Neural cell (in vitro differentiated cells): ENCODE results near the gene PLA1A. TPM values are rescaled to one million over a fixed set of nuclear protein-coding genes. Genes with fewer than 3 reads are reported as not detected.
"Not testable (repeated sequence)": the region's sequence is repeated elsewhere in the genome, so short reads cannot be mapped to it uniquely, and the experiment has no call there.

ENCODE experiments used
- H2AFZ ChIP-seq: fragments of 200-600, 300-800 bp; sonication (generic), shearing (Covaris generic); 2 replicates; pipeline ENCODE4 v1.6.0; 2014; ENCODE audit warnings: low read depth, mild to moderate bottlenecking, antibody characterized with exemption, low read length, moderate library complexity
- H3F3A ChIP-seq: fragments of 200-600 bp; shearing (Covaris generic); 2 replicates; pipeline ENCODE4 v1.6.1; 2016; ENCODE audit warnings: mild to moderate bottlenecking, moderate library complexity, mixed read lengths, antibody characterized with exemption, low read length; ENCODE audit not compliant: insufficient read depth, poor library complexity, severe bottlenecking
- H3K27ac ChIP-seq: fragments of 200-600, 300-800 bp; sonication (generic), shearing (Covaris generic); 2 replicates; pipeline ENCODE4 v1.5.1; 2014; ENCODE audit warnings: mild to moderate bottlenecking, low read length, moderate library complexity
- H3K27me3 ChIP-seq: fragments of 300-800, 200-600 bp; sonication (generic), shearing (Covaris generic); 2 replicates; pipeline ENCODE4 v1.6.0; 2014; ENCODE audit warnings: mild to moderate bottlenecking, low read depth, low read length, moderate library complexity; ENCODE audit not compliant: insufficient read depth
- H3K36me3 ChIP-seq: fragments of 300-800, 200-600 bp; sonication (generic), shearing (Covaris generic); 2 replicates; pipeline ENCODE4 v1.5.1; 2014; ENCODE audit warnings: mild to moderate bottlenecking, antibody characterized with exemption, low read length, moderate library complexity; ENCODE audit not compliant: insufficient read depth
- H3K4me2 ChIP-seq: fragments of 300-800, 200-600 bp; sonication (generic), shearing (Covaris generic); 2 replicates; pipeline ENCODE4 v1.6.0; 2014; ENCODE audit warnings: mild to moderate bottlenecking, low read length
- H3K4me3 ChIP-seq: fragments of 300-800, 200-600 bp; sonication (generic), shearing (Covaris generic); 2 replicates; pipeline ENCODE4 v1.5.1; 2014; ENCODE audit warnings: mild to moderate bottlenecking, low read length, moderate library complexity
- H3K79me2 ChIP-seq: fragments of 200-600 bp; shearing (Covaris generic); replicated peaks from 2 replicates; pipeline ENCODE4 v1.6.0; 2014; ENCODE audit warnings: mild to moderate bottlenecking, low read length, moderate library complexity; ENCODE audit not compliant: insufficient read depth
- H3K9ac ChIP-seq: fragments of 300-800, 200-600 bp; sonication (generic), shearing (Covaris generic); 2 replicates; pipeline ENCODE4 v1.6.1; 2016; ENCODE audit warnings: mild to moderate bottlenecking, low read length, mixed read lengths
- H3K9me2 ChIP-seq: fragments of 200-600 bp; shearing (Covaris generic); 2 replicates; pipeline ENCODE4 v1.6.1; 2016; ENCODE audit warnings: mild to moderate bottlenecking, low read length, mixed read lengths; ENCODE audit not compliant: insufficient read depth
- H3K9me3 ChIP-seq: fragments of 200-600, 300-800 bp; sonication (generic), shearing (Covaris generic); 2 replicates; pipeline ENCODE4 v1.6.1; 2016; ENCODE audit warnings: mild to moderate bottlenecking, mixed run types, low read length, moderate library complexity, mixed read lengths
- H4K20me1 ChIP-seq: fragments of 200-600 bp; shearing (Covaris generic); 2 replicates; pipeline ENCODE4 v1.6.1; 2016; ENCODE audit warnings: mild to moderate bottlenecking, mixed run types; ENCODE audit not compliant: insufficient read depth
- EP300 ChIP-seq: fragments of 450-650 bp; conservative IDR thresholded peaks from 2 replicates; pipeline ENCODE4 v1.6.1; 2014; ENCODE audit warnings: antibody characterized with exemption, mild to moderate bottlenecking, moderate library complexity; ENCODE audit not compliant: poor library complexity, severe bottlenecking
- EZH2 ChIP-seq: fragments of 200-600, 300-800 bp; shearing (Covaris generic), sonication (generic); IDR thresholded peaks from 2 replicates; pipeline ENCODE4 v1.6.1; 2014; ENCODE audit warnings: antibody characterized with exemption, low read length, borderline replicate concordance, mild to moderate bottlenecking; ENCODE audit not compliant: insufficient read depth, poor library complexity, severe bottlenecking
- MXI1 ChIP-seq: fragments of 450-650 bp; conservative IDR thresholded peaks from 2 replicates; pipeline ENCODE4 v1.6.1; 2014; ENCODE audit warnings: antibody characterized with exemption, mild to moderate bottlenecking; ENCODE audit not compliant: poor library complexity, severe bottlenecking
- POLR2AphosphoS5 ChIP-seq: IDR thresholded peaks from 2 replicates; pipeline ENCODE4 v1.6.1; 2012
- RAD21 ChIP-seq: fragments of 450-650 bp; conservative IDR thresholded peaks from 2 replicates; pipeline ENCODE4 v1.6.1; 2014; ENCODE audit warnings: antibody characterized with exemption, mild to moderate bottlenecking, moderate library complexity
- SMC3 ChIP-seq: fragments of 450-650 bp; conservative IDR thresholded peaks from 2 replicates; pipeline ENCODE4 v1.6.1; 2014; ENCODE audit warnings: antibody characterized with exemption, mild to moderate bottlenecking, moderate library complexity; ENCODE audit not compliant: poor library complexity
- TAF1 ChIP-seq: IDR thresholded peaks from 2 replicates; pipeline ENCODE4 v1.6.1; 2012; ENCODE audit warnings: low read depth
- polyA plus RNA-seq: library from polyadenylated mRNA; depleted of rRNA; stranded (reverse); fragments of >200 nt; gene quantifications from 2 replicates; pipeline ENCODE4 v1.2.3, GENCODE V29; 2014
- TF ChIP-seq, protein P1 (sequence below): fragments of 450-650 bp; IDR thresholded peaks from 2 replicates; pipeline ENCODE4 v1.5.1; 2014; ENCODE audit warnings: antibody characterized with exemption, mild to moderate bottlenecking, moderate library complexity; ENCODE audit not compliant: poor library complexity, severe bottlenecking
- TF ChIP-seq, protein P2 (sequence below): IDR thresholded peaks from 2 replicates; pipeline ENCODE4 v1.6.1; 2012; ENCODE audit warnings: borderline replicate concordance

The PLA1A gene
- polyA plus RNA-seq, 1 donor from 2014 or later, result not detected

GRCh38 chr3:119550192-119550910 is 47.3 kb upstream of the PLA1A start:
- Histone ChIP-seq H2AFZ (no peak overlapping the region), H3K27me3 (no peaks in the 10 kb centered on the region), H3K79me2 (no peaks in the 10 kb centered on the region), H3K27ac (no peak overlapping the region), H3F3A (no peaks in the 10 kb centered on the region), H3K9me2 (no peaks in the 10 kb centered on the region), H3K36me3 (no peaks in the 10 kb centered on the region), H3K9me3 (no peaks in the 10 kb centered on the region), H3K4me2 (no peak overlapping the region), H3K4me3 (no peak overlapping the region), H3K9ac (no peak overlapping the region), H4K20me1 (no peaks in the 10 kb centered on the region)
- TF ChIP-seq, protein P1, sequence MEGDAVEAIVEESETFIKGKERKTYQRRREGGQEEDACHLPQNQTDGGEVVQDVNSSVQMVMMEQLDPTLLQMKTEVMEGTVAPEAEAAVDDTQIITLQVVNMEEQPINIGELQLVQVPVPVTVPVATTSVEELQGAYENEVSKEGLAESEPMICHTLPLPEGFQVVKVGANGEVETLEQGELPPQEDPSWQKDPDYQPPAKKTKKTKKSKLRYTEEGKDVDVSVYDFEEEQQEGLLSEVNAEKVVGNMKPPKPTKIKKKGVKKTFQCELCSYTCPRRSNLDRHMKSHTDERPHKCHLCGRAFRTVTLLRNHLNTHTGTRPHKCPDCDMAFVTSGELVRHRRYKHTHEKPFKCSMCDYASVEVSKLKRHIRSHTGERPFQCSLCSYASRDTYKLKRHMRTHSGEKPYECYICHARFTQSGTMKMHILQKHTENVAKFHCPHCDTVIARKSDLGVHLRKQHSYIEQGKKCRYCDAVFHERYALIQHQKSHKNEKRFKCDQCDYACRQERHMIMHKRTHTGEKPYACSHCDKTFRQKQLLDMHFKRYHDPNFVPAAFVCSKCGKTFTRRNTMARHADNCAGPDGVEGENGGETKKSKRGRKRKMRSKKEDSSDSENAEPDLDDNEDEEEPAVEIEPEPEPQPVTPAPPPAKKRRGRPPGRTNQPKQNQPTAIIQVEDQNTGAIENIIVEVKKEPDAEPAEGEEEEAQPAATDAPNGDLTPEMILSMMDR, result no peak
- TF ChIP-seq EZH2, result no peak
- TF ChIP-seq, protein P2, sequence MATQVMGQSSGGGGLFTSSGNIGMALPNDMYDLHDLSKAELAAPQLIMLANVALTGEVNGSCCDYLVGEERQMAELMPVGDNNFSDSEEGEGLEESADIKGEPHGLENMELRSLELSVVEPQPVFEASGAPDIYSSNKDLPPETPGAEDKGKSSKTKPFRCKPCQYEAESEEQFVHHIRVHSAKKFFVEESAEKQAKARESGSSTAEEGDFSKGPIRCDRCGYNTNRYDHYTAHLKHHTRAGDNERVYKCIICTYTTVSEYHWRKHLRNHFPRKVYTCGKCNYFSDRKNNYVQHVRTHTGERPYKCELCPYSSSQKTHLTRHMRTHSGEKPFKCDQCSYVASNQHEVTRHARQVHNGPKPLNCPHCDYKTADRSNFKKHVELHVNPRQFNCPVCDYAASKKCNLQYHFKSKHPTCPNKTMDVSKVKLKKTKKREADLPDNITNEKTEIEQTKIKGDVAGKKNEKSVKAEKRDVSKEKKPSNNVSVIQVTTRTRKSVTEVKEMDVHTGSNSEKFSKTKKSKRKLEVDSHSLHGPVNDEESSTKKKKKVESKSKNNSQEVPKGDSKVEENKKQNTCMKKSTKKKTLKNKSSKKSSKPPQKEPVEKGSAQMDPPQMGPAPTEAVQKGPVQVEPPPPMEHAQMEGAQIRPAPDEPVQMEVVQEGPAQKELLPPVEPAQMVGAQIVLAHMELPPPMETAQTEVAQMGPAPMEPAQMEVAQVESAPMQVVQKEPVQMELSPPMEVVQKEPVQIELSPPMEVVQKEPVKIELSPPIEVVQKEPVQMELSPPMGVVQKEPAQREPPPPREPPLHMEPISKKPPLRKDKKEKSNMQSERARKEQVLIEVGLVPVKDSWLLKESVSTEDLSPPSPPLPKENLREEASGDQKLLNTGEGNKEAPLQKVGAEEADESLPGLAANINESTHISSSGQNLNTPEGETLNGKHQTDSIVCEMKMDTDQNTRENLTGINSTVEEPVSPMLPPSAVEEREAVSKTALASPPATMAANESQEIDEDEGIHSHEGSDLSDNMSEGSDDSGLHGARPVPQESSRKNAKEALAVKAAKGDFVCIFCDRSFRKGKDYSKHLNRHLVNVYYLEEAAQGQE, result no peak
- no peak for TF ChIP-seq POLR2AphosphoS5
- TF ChIP-seq MXI1, result no peak
- no peak for TF ChIP-seq RAD21
- no peak for TF ChIP-seq SMC3
- no peak for TF ChIP-seq TAF1
- TF ChIP-seq EP300, result no peak

GRCh38 chr3:119551598-119551997 is 46.1 kb upstream of the PLA1A start:
- Histone ChIP-seq H3K36me3 (no peaks in the 10 kb centered on the region), H2AFZ (no peak overlapping the region)
- no peak for TF ChIP-seq RAD21
- no peak for TF ChIP-seq SMC3
- no peak for TF ChIP-seq EP300
- TF ChIP-seq EZH2, result no peak
- no peak for TF ChIP-seq POLR2AphosphoS5
- TF ChIP-seq MXI1, result no peak
- TF ChIP-seq, protein P1, result no peak
- no peak for TF ChIP-seq TAF1
- TF ChIP-seq, protein P2, result no peak

DNA sequence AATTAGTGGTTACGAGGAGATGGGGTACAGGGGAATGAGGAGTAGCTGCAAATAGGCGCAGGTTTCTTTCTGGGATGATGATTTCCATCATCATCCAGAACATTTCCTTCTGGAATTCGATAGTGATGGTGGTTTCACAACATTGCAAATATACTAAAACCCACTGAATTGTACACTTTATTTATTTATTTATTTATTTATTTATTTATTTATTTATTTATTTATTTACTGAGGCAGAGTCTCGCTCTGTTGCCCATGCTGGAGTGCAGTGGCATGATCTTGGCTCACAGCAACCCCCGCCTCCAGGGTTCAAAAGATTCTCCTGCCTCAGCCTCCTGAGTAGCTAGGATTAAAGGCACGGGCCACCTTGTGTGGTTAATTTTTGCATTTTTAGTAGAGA is 44.8 kb upstream of the PLA1A start:
- H3K9me3 ChIP-seq, H3K27ac ChIP-seq, H3K4me3 ChIP-seq: not testable (repeated sequence)

More at GRCh38 chr3:119551598-119551997, 46.1 kb upstream of the PLA1A start:
- Histone ChIP-seq H3F3A (no peaks in the 10 kb centered on the region), H3K27me3 (no peaks in the 10 kb centered on the region), H4K20me1 (no peaks in the 10 kb centered on the region), H3K27ac (no peak overlapping the region), H3K4me2 (no peak overlapping the region), H3K9ac (no peak overlapping the region), H3K9me2 (no peaks in the 10 kb centered on the region), H3K79me2 (no peaks in the 10 kb centered on the region), H3K4me3 (no peak overlapping the region), H3K9me3 (no peaks in the 10 kb centered on the region)

More for the DNA sequence above, 44.8 kb upstream of the PLA1A start:
- not testable (repeated sequence) for H3K79me2 ChIP-seq, H3F3A ChIP-seq, H4K20me1 ChIP-seq, H3K27me3 ChIP-seq, H3K4me2 ChIP-seq, H3K36me3 ChIP-seq, H2AFZ ChIP-seq, H3K9ac ChIP-seq, H3K9me2 ChIP-seq
